Neural cell (in vitro differentiated cells): ENCODE data around the gene HPS5.

ENCODE experiments used
- CTCF ChIP-seq: fragments of 450-650 bp; IDR thresholded peaks from 2 replicates; pipeline ENCODE4 v1.5.1; 2014; ENCODE audit warnings: antibody characterized with exemption, mild to moderate bottlenecking, moderate library complexity; ENCODE audit not compliant: poor library complexity, severe bottlenecking
- POLR2AphosphoS5 ChIP-seq: IDR thresholded peaks from 2 replicates; pipeline ENCODE4 v1.6.1; 2012
- TAF1 ChIP-seq: IDR thresholded peaks from 2 replicates; pipeline ENCODE4 v1.6.1; 2012; ENCODE audit warnings: low read depth

DNA sequence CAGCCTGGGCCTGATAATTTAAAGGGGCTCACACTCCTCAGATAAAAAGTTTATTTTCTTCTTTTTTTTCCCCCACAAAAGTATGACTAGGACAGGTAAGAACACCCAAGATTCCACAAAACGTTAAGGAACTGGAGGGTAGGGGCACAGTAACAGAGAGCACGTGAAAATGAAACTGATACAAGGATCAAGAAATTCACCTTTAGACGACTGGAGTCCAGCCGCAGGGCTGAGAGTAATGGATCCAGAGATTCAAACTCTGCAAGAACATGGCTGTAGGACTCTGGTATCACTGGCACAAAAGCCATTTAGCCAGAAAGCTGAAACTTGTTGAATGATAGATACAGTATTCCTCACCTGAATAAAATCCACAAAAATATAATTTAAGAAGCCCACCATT, 4.4 kb downstream of the HPS5 start:
- TF ChIP-seq CTCF (no peak), TAF1 (no peak), POLR2AphosphoS5 (no peak)
